WERI-Rb-1 (cell line): ENCODE data around the gene MDFI.

Source experiments
- DNase-seq: peaks from one replicate; pipeline ENCODE4 v3.0.0-alpha.2; 2020
- H3K27ac ChIP-seq: fragments of 250-450 bp; sonication (Bioruptor Pico); 2 replicates; pipeline ENCODE4 v1.5.1; 2020; ENCODE audit warnings: mild to moderate bottlenecking, moderate library complexity
- H3K27me3 ChIP-seq: fragments of 250-450 bp; sonication (Bioruptor Pico); 2 replicates; pipeline ENCODE4 v1.5.1; 2021; ENCODE audit warnings: mild to moderate bottlenecking, low read depth, moderate library complexity; ENCODE audit not compliant: insufficient read depth, severe bottlenecking
- H3K36me3 ChIP-seq: fragments of 250-450 bp; sonication (Bioruptor Pico); 2 replicates; pipeline ENCODE4 v1.5.1; 2020; ENCODE audit warnings: mild to moderate bottlenecking, moderate library complexity
- H3K4me3 ChIP-seq: 2 replicates; pipeline ENCODE4 v1.5.1; 2011; ENCODE audit warnings: low read depth, mild to moderate bottlenecking, control low read depth, low read length
- H3K9me3 ChIP-seq: fragments of 250-450 bp; sonication (Bioruptor Pico); 2 replicates; pipeline ENCODE4 v1.5.1; 2021; ENCODE audit warnings: mild to moderate bottlenecking, moderate library complexity; ENCODE audit not compliant: severe bottlenecking
- CTCF ChIP-seq: IDR thresholded peaks from 2 replicates; pipeline ENCODE4 v1.5.1; 2011; ENCODE audit warnings: low read depth, mild to moderate bottlenecking, control low read depth, inconsistent platforms, low read length

Gene MDFI

GRCh38 chr6:41649596-41649995, 11.3 kb downstream of the MDFI start:
- Histone ChIP-seq H3K4me3 (no peak overlapping the region), H3K9me3 (no peaks in the 10 kb centered on the region), H3K27ac (no peak overlapping the region), H3K36me3 (peaks cover 70% of the 10 kb centered on the region), H3K27me3 (no peaks in the 10 kb centered on the region)
- DNase-seq, result no peak
- no peak for TF ChIP-seq CTCF

GRCh38 chr6:41650120-41650519, 11.9 kb downstream of the MDFI start:
- no peaks in the 10 kb centered on the region for H3K27me3 ChIP-seq
- no peak overlapping the region for H3K27ac ChIP-seq
- H3K4me3 ChIP-seq, result no peak overlapping the region
- DNase-seq, result no peak
- H3K36me3 ChIP-seq, result peaks cover 74% of the 10 kb centered on the region
- no peaks in the 10 kb centered on the region for H3K9me3 ChIP-seq
- TF ChIP-seq CTCF, result no peak

GRCh38 chr6:41651246-41651961, 13.1 kb downstream of the MDFI start:
- Histone ChIP-seq H3K27me3 (no peaks in the 10 kb centered on the region), H3K4me3 (no peak overlapping the region), H3K36me3 (peaks cover 66% of the 10 kb centered on the region), H3K27ac (no peak overlapping the region), H3K9me3 (no peaks in the 10 kb centered on the region)
- DNase-seq, result no peak
- TF ChIP-seq CTCF, result no peak

GRCh38 chr6:41651962-41652657, 13.8 kb downstream of the MDFI start:
- no peak for DNase-seq
- Histone ChIP-seq H3K4me3 (no peak overlapping the region), H3K27me3 (no peaks in the 10 kb centered on the region), H3K9me3 (no peaks in the 10 kb centered on the region), H3K27ac (no peak overlapping the region), H3K36me3 (peaks cover 60% of the 10 kb centered on the region)
- TF ChIP-seq CTCF, result no peak

DNA sequence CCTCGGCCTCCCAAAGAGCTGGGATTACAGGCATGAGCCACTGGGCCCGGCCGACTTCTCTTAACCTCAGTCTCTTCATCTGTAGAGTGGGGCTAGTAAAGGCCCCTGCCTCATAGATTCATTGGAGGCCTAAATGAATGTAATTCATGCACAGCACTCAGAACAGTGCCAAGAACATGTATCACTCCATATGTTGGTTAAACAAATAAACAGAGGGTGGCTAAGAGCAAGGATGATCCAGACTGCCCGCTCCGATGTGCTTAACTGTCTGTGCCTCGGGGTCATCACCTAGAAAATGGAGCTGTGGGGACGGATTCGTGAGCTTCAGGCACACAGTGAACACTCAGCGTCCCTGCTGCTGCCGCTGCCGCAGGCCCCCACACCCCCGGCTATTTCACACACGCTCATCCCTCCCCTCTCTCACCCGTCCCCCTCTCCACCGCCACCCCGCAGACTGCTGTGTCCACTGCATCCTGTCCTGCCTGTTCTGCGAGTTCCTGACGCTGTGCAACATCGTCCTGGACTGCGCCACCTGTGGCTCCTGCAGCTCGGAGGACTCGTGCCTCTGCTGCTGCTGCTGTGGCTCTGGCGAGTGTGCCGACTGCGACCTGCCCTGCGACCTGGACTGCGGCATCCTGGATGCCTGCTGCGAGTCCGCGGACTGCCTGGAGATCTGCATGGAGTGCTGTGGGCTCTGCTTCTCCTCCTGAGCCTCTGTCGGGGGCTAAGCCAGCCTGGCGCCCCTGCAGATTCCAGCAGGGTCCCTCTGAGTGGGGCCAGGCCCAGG, 14.8 kb downstream of the MDFI start:
- H3K36me3 ChIP-seq, result peaks cover 52% of the 10 kb centered on the region
- no peaks in the 10 kb centered on the region for H3K27me3 ChIP-seq
- DNase-seq, result no peak
- H3K4me3 ChIP-seq, result no peak overlapping the region
- TF ChIP-seq CTCF, result no peak
- H3K27ac ChIP-seq, result no peak overlapping the region
- no peaks in the 10 kb centered on the region for H3K9me3 ChIP-seq
